Measurements from ENCODE around the gene VAV3.

DNA sequence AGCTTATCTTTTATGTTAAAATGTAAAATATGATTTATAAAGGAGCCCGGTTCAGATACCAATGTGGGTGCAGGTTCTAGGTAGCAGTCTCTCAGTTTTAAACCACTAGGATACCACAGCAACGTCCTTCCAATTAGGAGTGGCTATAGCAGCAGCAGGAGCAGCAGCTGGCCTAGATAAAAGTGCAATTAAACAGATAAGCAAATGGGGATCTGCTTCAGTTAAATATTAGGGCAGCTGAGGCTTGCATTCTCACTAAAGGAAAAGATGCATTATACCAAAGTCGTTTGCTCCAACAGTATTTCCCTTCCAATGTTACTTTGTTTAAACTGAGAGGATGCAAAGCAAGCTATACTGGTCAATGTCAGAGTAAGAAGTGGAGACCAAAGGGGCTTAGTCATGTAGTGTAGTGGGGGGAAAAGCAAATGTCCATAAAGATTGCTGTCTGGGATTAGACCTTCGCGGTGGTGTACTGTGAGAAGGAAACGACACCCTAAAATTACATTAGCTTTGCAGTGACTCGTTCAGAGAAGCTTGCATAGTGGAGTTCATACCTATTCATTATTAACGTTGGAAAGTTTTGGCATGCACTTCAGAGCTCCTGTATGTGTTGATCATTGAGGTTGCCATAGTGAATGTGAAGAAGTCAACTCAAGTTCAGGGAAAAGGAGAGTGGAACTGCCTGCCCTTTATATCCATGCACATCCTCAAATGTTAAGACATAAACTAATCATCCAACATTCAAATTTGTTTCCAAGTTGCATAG, 272.2 kb downstream of the VAV3 start:
- TF ChIP-seq EZH2phosphoT487 (IDR thresholded peaks at IDR 0.05; ENCODE audit: borderline replicate concordance) (no peak), EZH2 (IDR thresholded peaks at IDR 0.05) (no peak), SRF (IDR thresholded peaks at IDR 0.05; ENCODE audit: low read depth) (no peak)
- TF ChIP-seq, protein P1, sequence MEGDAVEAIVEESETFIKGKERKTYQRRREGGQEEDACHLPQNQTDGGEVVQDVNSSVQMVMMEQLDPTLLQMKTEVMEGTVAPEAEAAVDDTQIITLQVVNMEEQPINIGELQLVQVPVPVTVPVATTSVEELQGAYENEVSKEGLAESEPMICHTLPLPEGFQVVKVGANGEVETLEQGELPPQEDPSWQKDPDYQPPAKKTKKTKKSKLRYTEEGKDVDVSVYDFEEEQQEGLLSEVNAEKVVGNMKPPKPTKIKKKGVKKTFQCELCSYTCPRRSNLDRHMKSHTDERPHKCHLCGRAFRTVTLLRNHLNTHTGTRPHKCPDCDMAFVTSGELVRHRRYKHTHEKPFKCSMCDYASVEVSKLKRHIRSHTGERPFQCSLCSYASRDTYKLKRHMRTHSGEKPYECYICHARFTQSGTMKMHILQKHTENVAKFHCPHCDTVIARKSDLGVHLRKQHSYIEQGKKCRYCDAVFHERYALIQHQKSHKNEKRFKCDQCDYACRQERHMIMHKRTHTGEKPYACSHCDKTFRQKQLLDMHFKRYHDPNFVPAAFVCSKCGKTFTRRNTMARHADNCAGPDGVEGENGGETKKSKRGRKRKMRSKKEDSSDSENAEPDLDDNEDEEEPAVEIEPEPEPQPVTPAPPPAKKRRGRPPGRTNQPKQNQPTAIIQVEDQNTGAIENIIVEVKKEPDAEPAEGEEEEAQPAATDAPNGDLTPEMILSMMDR (IDR thresholded peaks at IDR 0.05 in 2 of 3, conservative IDR thresholded peaks at IDR 0.05 in 1 of 3; ENCODE audit: borderline replicate concordance in 1 of 3, insufficient read depth in 1 of 3, low read depth in 2 of 3, low read length in 2 of 3): no peak
